Transverse colon (tissue), 4 donors: Measurements from ENCODE around the gene CBX2. TPM values are rescaled to one million over a fixed set of nuclear protein-coding genes. Genes with fewer than 3 reads are reported as not detected.

Experiments used
- DNase-seq: peaks from one replicate; pipeline ENCODE4 v3.0.0-alpha.2; 2019
- H3K27ac ChIP-seq, 4 donors: fragments of 200-600 bp; sonication (generic); 2 replicates each; pipeline ENCODE4 v1.5.1; 2016 to 2018; ENCODE audit warnings: inconsistent platforms in 4 of 4
- H3K27me3 ChIP-seq: fragments of 200-600 bp; sonication (generic); 2 replicates; pipeline ENCODE4 v1.5.1; 2017; ENCODE audit warnings: inconsistent platforms
- H3K36me3 ChIP-seq, 4 donors: fragments of 200-600 bp; sonication (generic); 2 replicates each; pipeline ENCODE4 v1.5.1; 2017 to 2019; ENCODE audit warnings: inconsistent platforms in 4 of 4
- H3K4me1 ChIP-seq, 4 donors: fragments of 200-600 bp; sonication (generic); 2 replicates each; pipeline ENCODE4 v1.5.1; 2017 to 2020; ENCODE audit warnings: inconsistent platforms in 4 of 4
- H3K4me3 ChIP-seq, 4 donors: fragments of 200-600 bp; sonication (generic); 1 replicate in 1 of 4; 2 replicates in 3 of 4; pipeline versions ENCODE4 v1.5.1 to v1.6.1; 2017 to 2019; ENCODE audit warnings: inconsistent platforms in 4 of 4
- H3K9me3 ChIP-seq, 2 donors: fragments of 200-600 bp; sonication (generic); 2 replicates each; pipeline ENCODE4 v1.5.1; 2017 to 2019; ENCODE audit warnings: inconsistent platforms in 2 of 2
- EP300 ChIP-seq: sonication (generic); formaldehyde crosslinking; IDR thresholded peaks from one replicate; pipeline ENCODE4 v1.6.1; 2017; ENCODE audit warnings: antibody characterized with exemption, low read depth
- POLR2A ChIP-seq: fragments of 450-650 bp; IDR thresholded peaks from one replicate; pipeline ENCODE4 v1.6.1; 2016; ENCODE audit warnings: antibody characterized with exemption, mild to moderate bottlenecking, moderate library complexity
- POLR2AphosphoS5 ChIP-seq, 3 donors: sonication (generic); formaldehyde crosslinking; IDR thresholded peaks; one replicate each; pipeline ENCODE4 v1.6.1; 2016; ENCODE audit warnings: antibody characterized with exemption in 3 of 3
- WGBS, 2 donors: methylation state at CpG; one replicate each; pipeline ENCODE4 v1.1.5; 2018; ENCODE audit warnings: low coverage in 1 of 2; 5-methylcytosine and 5-hydroxymethylcytosine counted together
- in situ Hi-C, 4 donors: fragments of 200-750 bp; cut with MboI; loops; one replicate each; pipeline versions ENCODE4 v1.15.0 to v1.15.1; 2017; ENCODE audit warnings: low sequenced_read_pairs in 3 of 4, low pct_ligation_motif_present in 1 of 4, low pct_unique_long_range_greater_than_20kb in 1 of 4
- intact Hi-C: fragments of 100-400 bp; cut with DNase I; formaldehyde crosslinking; loops from one replicate; pipeline ENCODE4 v1.15.1; 2023; ENCODE audit warnings: low total_unique reads
- total RNA-seq, 4 donors: library from RNA; depleted of rRNA; stranded (reverse); fragments of >200 nt; gene quantifications; one replicate each; pipeline ENCODE4 v1.1.0, GENCODE V29; 2016
- TF ChIP-seq, protein P1 (sequence below), 5 experiments: fragments of 200-600 bp in 3 of 5; fragments of 450-650 bp in 2 of 5; sonication (generic) in 3 of 5; IDR thresholded peaks; 1 replicate in 2 of 5; 2 replicates in 3 of 5; pipeline ENCODE4 v1.5.1; 2016 to 2017; ENCODE audit warnings: antibody characterized with exemption in 5 of 5, inconsistent platforms in 3 of 5, mild to moderate bottlenecking in 2 of 5, moderate library complexity in 1 of 5

Gene CBX2
- total RNA-seq, 4 donors from 2014 or later, result 0.27 to 0.64 TPM; not detected in 2

DNA sequence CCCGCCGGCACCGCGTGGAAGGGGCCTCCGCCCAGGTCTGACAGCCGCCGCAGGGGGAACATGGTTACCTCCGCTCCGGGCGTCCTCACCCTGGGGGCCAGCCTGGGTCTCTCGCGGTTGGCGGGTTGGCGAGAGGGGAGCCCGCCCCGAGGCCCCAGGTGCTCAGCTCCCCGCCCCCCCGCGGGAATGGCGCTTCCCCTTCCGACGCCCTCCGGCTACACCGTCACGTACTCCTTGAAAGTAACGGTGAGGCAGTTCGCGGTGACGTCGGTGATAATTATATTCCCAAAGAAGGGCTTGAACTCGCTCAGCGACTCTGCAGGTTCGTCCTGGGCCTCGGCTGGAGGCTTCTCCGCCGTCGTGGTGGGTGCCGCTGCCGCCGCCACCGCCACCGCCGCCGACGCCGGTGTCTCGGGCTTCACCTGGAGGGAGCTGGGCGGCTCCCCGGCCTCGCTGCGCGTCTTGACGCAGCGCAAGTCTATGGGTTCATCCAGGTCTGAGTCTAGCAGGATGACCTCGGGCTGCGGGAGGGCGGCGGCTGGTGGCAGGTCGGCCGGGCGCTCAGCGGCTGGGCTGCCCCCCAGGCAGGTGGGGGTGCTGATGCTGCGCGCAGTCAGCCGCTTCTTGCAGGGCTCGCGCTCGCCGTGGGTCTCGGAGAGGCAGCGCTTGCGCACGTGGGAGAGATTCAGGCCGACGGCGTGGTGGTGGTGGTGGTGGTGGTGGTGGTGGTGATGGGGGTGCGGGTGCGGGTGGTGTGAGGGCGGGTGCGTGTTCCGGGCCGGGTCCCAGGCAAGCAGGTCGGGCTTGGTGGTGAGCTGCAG, 56.0 kb downstream of the CBX2 start:
- TF ChIP-seq POLR2A (no peak), POLR2AphosphoS5 (IDR thresholded peaks at IDR 0.05) (no peak)
- TF ChIP-seq, protein P1, sequence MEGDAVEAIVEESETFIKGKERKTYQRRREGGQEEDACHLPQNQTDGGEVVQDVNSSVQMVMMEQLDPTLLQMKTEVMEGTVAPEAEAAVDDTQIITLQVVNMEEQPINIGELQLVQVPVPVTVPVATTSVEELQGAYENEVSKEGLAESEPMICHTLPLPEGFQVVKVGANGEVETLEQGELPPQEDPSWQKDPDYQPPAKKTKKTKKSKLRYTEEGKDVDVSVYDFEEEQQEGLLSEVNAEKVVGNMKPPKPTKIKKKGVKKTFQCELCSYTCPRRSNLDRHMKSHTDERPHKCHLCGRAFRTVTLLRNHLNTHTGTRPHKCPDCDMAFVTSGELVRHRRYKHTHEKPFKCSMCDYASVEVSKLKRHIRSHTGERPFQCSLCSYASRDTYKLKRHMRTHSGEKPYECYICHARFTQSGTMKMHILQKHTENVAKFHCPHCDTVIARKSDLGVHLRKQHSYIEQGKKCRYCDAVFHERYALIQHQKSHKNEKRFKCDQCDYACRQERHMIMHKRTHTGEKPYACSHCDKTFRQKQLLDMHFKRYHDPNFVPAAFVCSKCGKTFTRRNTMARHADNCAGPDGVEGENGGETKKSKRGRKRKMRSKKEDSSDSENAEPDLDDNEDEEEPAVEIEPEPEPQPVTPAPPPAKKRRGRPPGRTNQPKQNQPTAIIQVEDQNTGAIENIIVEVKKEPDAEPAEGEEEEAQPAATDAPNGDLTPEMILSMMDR (IDR thresholded peaks at IDR 0.05), result no peak
- Histone ChIP-seq H3K36me3 (peaks cover 0 to 13% (median 2%) of the 10 kb centered on the region in 4 donors), H3K4me3 (no peak overlapping the region), H3K27me3 (no peaks in the 10 kb centered on the region), H3K4me1 (peaks cover 43 to 67% (median 52%) of the 10 kb centered on the region in 4 donors), H3K9me3 (no peaks in the 10 kb centered on the region), H3K27ac (no peak overlapping the region)
- 93 to 94% methylated on average over 14 to 83 of the region's 83 CpGs for WGBS, 2 donors
- in situ Hi-C loops (no loop called here), intact Hi-C loops (loop anchor here (10.0 kb wide), 1 partner anchor 161 kb away; no protein-coding TSS in a partner anchor)
- no peak for DNase-seq

DNA sequence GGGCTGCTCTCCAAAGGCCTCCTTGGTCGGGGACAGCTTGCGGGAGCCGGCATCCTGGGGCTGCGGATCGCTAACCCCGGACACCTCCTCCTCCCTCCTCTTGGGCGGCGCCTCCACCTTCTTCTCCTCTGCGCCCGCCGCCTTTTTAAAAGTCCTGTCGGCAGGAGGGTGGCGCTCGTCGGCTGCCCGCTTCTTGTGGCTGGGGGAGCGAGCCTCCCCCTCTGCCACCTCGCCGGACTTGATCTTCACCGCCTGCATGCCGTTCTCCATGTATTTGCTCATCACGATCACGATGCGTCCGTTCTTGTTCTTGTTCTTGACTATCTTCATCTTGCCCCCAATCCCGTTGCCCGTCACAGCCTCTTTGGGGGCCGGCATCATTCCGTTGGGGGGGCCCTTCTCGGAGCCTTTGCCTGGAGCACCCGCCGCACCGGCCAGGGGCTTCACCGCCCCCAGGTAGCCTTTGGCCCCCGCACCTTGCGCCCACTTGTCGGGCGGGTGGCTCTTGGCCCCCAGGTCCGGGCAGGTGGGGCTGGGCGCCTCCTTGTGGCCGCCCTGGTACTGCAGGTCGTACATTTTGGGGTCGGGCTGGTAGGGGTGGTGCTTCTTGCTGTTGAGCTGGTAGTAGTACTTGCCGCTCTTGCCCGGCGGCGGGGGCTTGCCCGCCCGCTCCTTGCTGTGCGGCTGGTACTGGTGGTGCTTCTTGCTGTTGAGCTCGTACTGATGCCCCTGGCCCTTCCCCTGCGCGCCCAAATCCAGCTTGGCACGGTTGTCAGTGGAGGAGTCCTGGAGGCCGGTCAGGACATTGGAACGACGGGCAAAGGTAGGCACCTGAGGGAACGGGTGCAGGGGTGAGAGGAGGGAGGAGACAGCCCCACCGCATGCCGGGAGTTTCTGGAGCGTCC, 56.9 kb downstream of the CBX2 start:
- Histone ChIP-seq H3K27ac (no peak overlapping the region), H3K36me3 (peaks cover 0 to 13% (median 2%) of the 10 kb centered on the region in 4 donors), H3K4me3 (no peak overlapping the region), H3K9me3 (no peaks in the 10 kb centered on the region), H3K4me1 (peaks cover 39 to 62% (median 55%) of the 10 kb centered on the region in 4 donors), H3K27me3 (peaks cover 1% of the 10 kb centered on the region)
- WGBS, 2 donors, result 94 to 97% methylated on average over 21 to 59 of the region's 61 CpGs
- no peak for TF ChIP-seq EP300
- TF ChIP-seq, protein P1 (IDR thresholded peaks at IDR 0.05), result peak; percentile 58 to 66 (median 61)
- no peak for DNase-seq
- intact Hi-C loops (loop anchor here (10.0 kb wide), 1 partner anchor 160 kb away; no protein-coding TSS in a partner anchor), in situ Hi-C loops (no loop called here)

- peaks cover 0 to 13% (median 2%) of the 10 kb centered on the region in 4 donors for H3K36me3 ChIP-seq
Measured at GRCh38 chr17:79835470-79835899, 57.5 kb downstream of the CBX2 start.

More at GRCh38 chr17:79835470-79835899, 57.5 kb downstream of the CBX2 start:
- TF ChIP-seq EP300 (no peak), POLR2A (no peak), POLR2AphosphoS5 (IDR thresholded peaks at IDR 0.05) (no peak)
- TF ChIP-seq, protein P1 (IDR thresholded peaks at IDR 0.05), result no peak
- H3K27me3 ChIP-seq, result peaks cover 8% of the 10 kb centered on the region
- peak overlapping the region in 1 of 4 donors; percentile 99 for H3K27ac ChIP-seq
- intact Hi-C loops (loop anchor here (10.0 kb wide), 1 partner anchor 159 kb away; no protein-coding TSS in a partner anchor), in situ Hi-C loops (no loop called here)
- no peak for DNase-seq
- WGBS, 2 donors, result 78% methylated on average over 13 of the region's 13 CpGs; no CpG with 5 or more reads in 1 of the 2 donors
- no peaks in the 10 kb centered on the region for H3K9me3 ChIP-seq
- no peak overlapping the region for H3K4me3 ChIP-seq
- H3K4me1 ChIP-seq, result peaks cover 45 to 66% (median 60%) of the 10 kb centered on the region in 4 donors
